Adipocyte (in vitro differentiated cells): ENCODE results near the gene CACNB2.

ENCODE experiments used
- DNase-seq: peaks from one replicate; pipeline ENCODE4 v3.0.0-alpha.2; 2015; ENCODE audit warnings: low read depth
- H3K27me3 ChIP-seq: replicated peaks from 2 replicates; pipeline ENCODE4 v1.7.0; 2013; ENCODE audit warnings: mild to moderate bottlenecking, low read length, moderate library complexity; ENCODE audit not compliant: control insufficient read depth, insufficient read depth
- H3K36me3 ChIP-seq: 2 replicates; pipeline ENCODE4 v1.7.0; 2013; ENCODE audit warnings: low read length, mild to moderate bottlenecking, moderate library complexity; ENCODE audit not compliant: control insufficient read depth, insufficient read depth, severe bottlenecking
- H3K4me1 ChIP-seq: 2 replicates; pipeline ENCODE4 v1.7.0; 2013; ENCODE audit warnings: mild to moderate bottlenecking, low read length, moderate library complexity; ENCODE audit not compliant: control insufficient read depth, insufficient read depth
- H3K4me3 ChIP-seq: 2 replicates; pipeline ENCODE4 v1.7.0; 2013; ENCODE audit warnings: mild to moderate bottlenecking, low read length, moderate library complexity
- H3K9ac ChIP-seq: 2 replicates; pipeline ENCODE4 v1.7.0; 2013; ENCODE audit warnings: mild to moderate bottlenecking, low read length, moderate library complexity
- H3K9me3 ChIP-seq: 2 replicates; pipeline ENCODE4 v1.7.0; 2013; ENCODE audit warnings: mild to moderate bottlenecking, low read length, moderate library complexity; ENCODE audit not compliant: control insufficient read depth

The CACNB2 gene

DNA sequence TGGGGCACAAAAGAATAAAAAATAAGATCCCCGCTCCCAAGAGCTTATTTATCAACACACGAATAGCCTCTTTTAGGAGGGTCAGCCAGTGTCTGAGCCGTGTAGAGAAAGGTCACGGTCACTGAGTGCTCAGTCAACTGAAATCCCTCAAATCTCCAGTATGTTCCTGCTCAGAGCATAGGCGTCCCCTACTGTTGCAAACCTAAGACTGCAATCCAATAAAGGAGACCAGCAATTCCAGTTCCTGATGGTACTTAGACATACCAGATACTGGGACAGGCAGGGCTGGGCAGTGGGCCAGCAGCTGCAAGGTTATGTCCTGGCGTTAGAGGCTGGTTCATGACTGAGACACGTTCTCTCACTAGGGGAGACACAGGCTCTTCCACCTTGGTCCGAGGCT, 93.6 kb downstream of the CACNB2 start:
- no peak for DNase-seq
- H3K9ac ChIP-seq: no peak overlapping the region
- no peaks in the 10 kb centered on the region for H3K27me3 ChIP-seq
- H3K4me3 ChIP-seq: no peak overlapping the region
- peaks cover 31% of the 10 kb centered on the region for H3K4me1 ChIP-seq
- H3K36me3 ChIP-seq: no peaks in the 10 kb centered on the region
- no peaks in the 10 kb centered on the region for H3K9me3 ChIP-seq

- H3K9me3 ChIP-seq: no peaks in the 10 kb centered on the region
- no peaks in the 10 kb centered on the region for H3K36me3 ChIP-seq
- H3K4me3 ChIP-seq: no peak overlapping the region
- no peaks in the 10 kb centered on the region for H3K27me3 ChIP-seq
- H3K4me1 ChIP-seq: peaks cover 28% of the 10 kb centered on the region
- H3K9ac ChIP-seq: no peak overlapping the region
- DNase-seq: no peak
These were observed 95.3 kb downstream of the CACNB2 start for GRCh38 chr10:18235477-18235876.

- H3K36me3 ChIP-seq: no peaks in the 10 kb centered on the region
- H3K9ac ChIP-seq: no peak overlapping the region
- H3K4me1 ChIP-seq: peaks cover 31% of the 10 kb centered on the region
- H3K27me3 ChIP-seq: no peaks in the 10 kb centered on the region
- DNase-seq: no peak
- no peaks in the 10 kb centered on the region for H3K9me3 ChIP-seq
- H3K4me3 ChIP-seq: no peak overlapping the region
These were observed 96.5 kb downstream of the CACNB2 start for GRCh38 chr10:18236756-18237155.

- Histone ChIP-seq H3K27me3 (no peaks in the 10 kb centered on the region), H3K9me3 (peaks cover 6% of the 10 kb centered on the region), H3K36me3 (no peaks in the 10 kb centered on the region), H3K4me3 (no peak overlapping the region), H3K9ac (peak overlapping the region; percentile 43), H3K4me1 (peaks cover 31% of the 10 kb centered on the region)
- DNase-seq: peak; percentile 82
These were observed 98.8 kb downstream of the CACNB2 start for GRCh38 chr10:18238870-18239485.

- Histone ChIP-seq H3K36me3 (no peaks in the 10 kb centered on the region), H3K4me1 (peaks cover 31% of the 10 kb centered on the region), H3K9me3 (peaks cover 9% of the 10 kb centered on the region), H3K4me3 (peak overlapping the region; percentile 54), H3K9ac (peak overlapping the region; percentile 43), H3K27me3 (no peaks in the 10 kb centered on the region)
- DNase-seq: no peak
These were observed 100.1 kb downstream of the CACNB2 start for GRCh38 chr10:18240185-18240882.

DNA sequence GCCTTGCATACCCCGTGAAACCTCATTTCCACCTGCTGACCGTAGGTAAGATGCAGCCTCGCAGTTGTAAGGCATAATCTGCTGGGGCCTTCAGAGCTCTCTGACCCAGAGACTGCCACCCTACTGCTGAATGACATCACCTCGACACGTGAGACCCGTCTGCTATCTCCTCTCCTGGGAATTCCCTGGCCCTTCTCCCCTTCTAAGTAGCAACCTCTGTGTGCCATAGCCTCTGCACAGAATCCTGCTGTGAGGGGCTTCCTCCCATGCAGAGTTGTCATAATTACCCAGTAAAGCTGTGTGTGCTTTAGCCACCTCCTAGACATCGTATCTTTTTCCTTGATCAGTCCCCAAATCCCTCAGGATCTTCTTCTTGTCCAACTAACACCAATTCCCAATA, 106.7 kb downstream of the CACNB2 start:
- Histone ChIP-seq H3K4me3 (no peak overlapping the region), H3K27me3 (no peaks in the 10 kb centered on the region), H3K4me1 (peaks cover 5% of the 10 kb centered on the region), H3K36me3 (no peaks in the 10 kb centered on the region), H3K9me3 (peaks cover 9% of the 10 kb centered on the region), H3K9ac (no peak overlapping the region)
- DNase-seq: no peak

DNA sequence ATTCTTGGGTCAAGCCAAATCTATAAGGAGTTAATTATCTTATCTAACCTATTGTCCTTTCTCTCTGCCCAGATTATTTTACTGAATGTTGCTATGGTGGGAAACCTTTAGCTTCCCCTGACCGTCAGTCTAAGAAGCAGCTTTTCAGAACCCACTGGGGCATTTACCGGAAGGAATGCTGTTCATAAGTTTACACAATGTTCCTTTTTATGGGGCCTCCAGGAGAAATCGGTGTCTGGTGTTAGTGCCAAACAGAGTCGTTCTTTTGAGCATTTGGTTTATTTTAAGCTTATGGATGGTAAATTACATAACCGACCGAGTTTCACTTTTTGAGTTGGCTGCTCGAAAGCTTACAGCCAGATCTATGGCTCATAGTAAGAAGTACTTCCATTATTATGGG, 111.9 kb downstream of the CACNB2 start:
- Histone ChIP-seq H3K9ac (no peak overlapping the region), H3K9me3 (no peaks in the 10 kb centered on the region), H3K4me3 (peak overlapping the region; percentile 9), H3K27me3 (no peaks in the 10 kb centered on the region), H3K4me1 (peaks cover 42% of the 10 kb centered on the region), H3K36me3 (no peaks in the 10 kb centered on the region)
- DNase-seq: no peak

GRCh38 chr10:18254086-18254485, 113.9 kb downstream of the CACNB2 start:
- Histone ChIP-seq H3K9me3 (no peaks in the 10 kb centered on the region), H3K9ac (peak overlapping the region; percentile 39), H3K4me3 (peak overlapping the region; percentile 37), H3K27me3 (no peaks in the 10 kb centered on the region), H3K4me1 (peaks cover 42% of the 10 kb centered on the region), H3K36me3 (no peaks in the 10 kb centered on the region)
- peak; percentile 44 for DNase-seq

DNA sequence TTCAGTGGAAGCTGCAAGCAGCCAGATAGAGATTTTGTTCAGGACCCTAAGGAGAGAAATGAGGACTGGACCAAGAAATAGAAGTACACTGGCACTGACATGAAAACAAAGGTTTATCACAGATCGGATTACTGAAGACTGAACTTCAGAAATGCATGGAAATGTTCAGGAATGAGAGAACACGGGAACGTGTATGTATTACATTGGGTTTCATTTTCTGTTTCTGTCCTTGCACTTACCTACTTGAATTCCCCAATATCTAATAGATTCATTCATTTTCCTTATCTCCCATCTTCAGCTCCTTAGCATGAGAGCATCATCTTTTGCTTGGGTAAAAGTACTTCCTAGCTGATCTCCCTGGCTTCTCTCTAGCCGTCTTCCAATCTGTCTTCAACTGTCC, 114.5 kb downstream of the CACNB2 start:
- Histone ChIP-seq H3K9ac (peak overlapping the region; percentile 39), H3K36me3 (no peaks in the 10 kb centered on the region), H3K4me3 (peak overlapping the region; percentile 37), H3K27me3 (no peaks in the 10 kb centered on the region), H3K4me1 (peaks cover 42% of the 10 kb centered on the region), H3K9me3 (no peaks in the 10 kb centered on the region)
- no peak for DNase-seq

DNA sequence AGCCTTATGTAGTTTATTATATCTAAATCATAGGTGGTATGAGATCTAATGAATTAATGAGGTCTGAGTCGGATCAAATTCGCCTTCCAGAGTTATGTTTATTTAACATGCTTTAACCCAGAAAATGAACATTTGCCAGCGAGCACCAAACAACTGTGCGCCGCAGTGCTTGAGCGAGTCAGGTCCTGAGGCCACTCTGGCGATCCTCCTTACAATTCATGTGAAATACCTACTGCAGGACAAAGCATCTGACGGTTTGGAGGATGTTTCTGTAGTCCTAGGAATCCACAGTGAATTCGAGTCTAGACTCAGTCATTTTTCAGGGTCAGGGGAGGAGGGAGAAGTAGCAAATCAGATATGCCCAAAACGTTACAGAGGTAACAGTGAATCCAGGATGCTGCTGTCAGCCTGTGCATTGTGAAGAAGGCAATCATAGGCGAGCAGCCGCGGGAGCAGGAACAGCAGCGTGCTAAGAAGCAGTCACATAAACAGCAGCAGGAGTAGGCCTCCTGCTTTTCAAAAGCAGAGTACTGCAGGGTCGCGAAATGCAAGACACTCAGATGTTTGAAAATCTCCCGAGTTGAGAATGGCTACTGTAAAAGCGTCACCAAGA, 120.2 kb downstream of the CACNB2 start:
- H3K9ac ChIP-seq: peak overlapping the region; percentile 20
- no peaks in the 10 kb centered on the region for H3K9me3 ChIP-seq
- H3K36me3 ChIP-seq: no peaks in the 10 kb centered on the region
- peaks cover 25% of the 10 kb centered on the region for H3K4me1 ChIP-seq
- no peaks in the 10 kb centered on the region for H3K27me3 ChIP-seq
- peak overlapping the region; percentile 61 for H3K4me3 ChIP-seq
- DNase-seq: no peak

- Histone ChIP-seq H3K9me3 (no peaks in the 10 kb centered on the region), H3K36me3 (no peaks in the 10 kb centered on the region), H3K27me3 (no peaks in the 10 kb centered on the region), H3K9ac (peak overlapping the region; percentile 20), H3K4me3 (peak overlapping the region; percentile 61), H3K4me1 (peaks cover 22% of the 10 kb centered on the region)
- DNase-seq: no peak
These were observed 120.9 kb downstream of the CACNB2 start for GRCh38 chr10:18261063-18261610.
